DND-41 (cell line): Measurements from ENCODE around the gene ZNF695.

Experiments used
- EZH2 ChIP-seq: IDR thresholded peaks from 3 replicates; pipeline ENCODE4 v1.6.1; 2012; ENCODE audit warnings: borderline replicate concordance, low read depth, mild to moderate bottlenecking, moderate library complexity, low read length, inconsistent platforms; ENCODE audit not compliant: severe bottlenecking
- TF ChIP-seq, protein P1 (sequence below): IDR thresholded peaks from 2 replicates; pipeline ENCODE4 v1.5.1; 2012; ENCODE audit warnings: borderline replicate concordance, low read length, moderate library complexity, mild to moderate bottlenecking; ENCODE audit not compliant: poor library complexity, severe bottlenecking; ENCODE audit errors: extremely low read depth

DNA sequence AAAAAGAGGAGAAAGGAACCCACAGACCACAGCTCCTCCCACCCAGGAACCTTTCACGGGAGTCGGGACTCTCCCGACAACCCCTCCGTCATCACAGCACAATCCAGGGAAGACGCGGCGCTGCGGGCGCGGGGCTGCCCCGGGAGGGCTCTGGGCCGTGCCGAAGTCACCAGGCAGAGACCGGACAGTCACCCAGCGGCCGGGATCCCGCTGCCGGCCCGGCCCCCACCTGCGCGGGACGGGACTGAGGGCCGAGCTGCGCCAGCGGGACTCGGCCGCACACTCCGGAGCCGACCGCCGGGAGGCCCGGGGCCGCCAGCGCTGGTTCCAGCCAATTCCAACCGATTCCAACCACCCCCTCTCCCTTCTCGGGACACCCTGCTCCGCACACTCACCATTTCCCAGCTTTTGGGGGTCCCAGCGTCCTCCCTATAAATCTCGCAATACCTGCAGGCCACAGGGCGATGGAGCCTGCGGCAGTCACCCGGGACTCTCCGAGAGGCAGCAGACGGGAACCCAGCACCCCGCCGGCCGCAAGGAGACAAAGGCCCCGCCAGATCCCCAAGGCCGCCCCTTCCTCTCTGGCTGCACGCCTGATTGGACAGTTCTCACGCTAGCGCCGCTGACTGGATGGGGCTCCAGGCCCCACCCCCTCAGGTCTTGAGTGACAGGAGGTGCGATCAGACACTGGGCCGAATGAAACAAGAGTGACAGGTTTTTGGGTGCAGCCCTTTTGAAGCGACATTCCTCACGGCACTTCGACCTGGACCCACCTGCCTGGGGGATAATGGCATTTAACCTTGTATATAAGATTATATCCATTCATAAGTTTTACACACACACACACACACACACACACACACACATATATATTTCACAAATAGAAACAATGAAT, at the start of gene ZNF695:
- TF ChIP-seq, protein P1, sequence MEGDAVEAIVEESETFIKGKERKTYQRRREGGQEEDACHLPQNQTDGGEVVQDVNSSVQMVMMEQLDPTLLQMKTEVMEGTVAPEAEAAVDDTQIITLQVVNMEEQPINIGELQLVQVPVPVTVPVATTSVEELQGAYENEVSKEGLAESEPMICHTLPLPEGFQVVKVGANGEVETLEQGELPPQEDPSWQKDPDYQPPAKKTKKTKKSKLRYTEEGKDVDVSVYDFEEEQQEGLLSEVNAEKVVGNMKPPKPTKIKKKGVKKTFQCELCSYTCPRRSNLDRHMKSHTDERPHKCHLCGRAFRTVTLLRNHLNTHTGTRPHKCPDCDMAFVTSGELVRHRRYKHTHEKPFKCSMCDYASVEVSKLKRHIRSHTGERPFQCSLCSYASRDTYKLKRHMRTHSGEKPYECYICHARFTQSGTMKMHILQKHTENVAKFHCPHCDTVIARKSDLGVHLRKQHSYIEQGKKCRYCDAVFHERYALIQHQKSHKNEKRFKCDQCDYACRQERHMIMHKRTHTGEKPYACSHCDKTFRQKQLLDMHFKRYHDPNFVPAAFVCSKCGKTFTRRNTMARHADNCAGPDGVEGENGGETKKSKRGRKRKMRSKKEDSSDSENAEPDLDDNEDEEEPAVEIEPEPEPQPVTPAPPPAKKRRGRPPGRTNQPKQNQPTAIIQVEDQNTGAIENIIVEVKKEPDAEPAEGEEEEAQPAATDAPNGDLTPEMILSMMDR, result no peak
- TF ChIP-seq EZH2, result no peak
